ENCODE measurements around the gene HOXB5. TPM values are rescaled to one million over a fixed set of nuclear protein-coding genes. Genes with fewer than 3 reads are reported as not detected.

Gene HOXB5
- total and polyA plus RNA-seq, 8 donors = 3.3 to 37.5 (median 28.9) TPM

DNA sequence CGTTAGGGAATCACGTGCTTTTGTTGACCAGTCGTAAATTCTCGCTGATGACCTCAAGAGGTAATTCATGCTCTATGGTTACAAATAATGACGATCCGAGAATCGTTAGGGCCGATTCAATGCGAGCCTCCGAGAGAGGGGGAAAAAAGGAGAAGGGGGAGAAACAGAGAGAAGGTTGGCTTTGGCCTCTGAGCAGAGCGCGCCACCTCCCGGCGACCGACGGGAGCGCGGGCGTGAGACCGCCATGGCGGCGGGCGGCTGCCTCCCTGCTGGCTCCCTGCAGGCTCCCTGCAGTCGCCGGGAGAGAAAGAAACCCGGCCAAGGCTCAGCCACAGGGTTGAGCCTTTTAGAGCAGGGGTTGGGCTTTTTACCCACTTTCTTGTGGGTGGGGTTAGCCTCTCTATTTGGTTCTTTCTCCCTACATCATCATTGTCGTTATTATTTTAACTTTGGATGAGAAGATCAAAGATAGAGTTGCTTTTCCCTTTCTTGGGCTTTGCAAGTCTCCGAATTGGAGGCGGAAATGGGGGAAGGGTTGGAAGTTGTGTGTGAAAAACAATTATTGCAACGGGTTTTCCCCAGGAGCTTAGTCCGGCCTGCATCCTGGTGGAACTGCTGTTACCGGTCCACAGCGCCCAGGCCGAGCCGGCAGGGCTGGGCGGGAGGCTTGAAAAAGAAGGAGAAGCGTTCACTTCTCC lies 410 bp upstream of the HOXB5 start:
- intact Hi-C loops (cut with DNase I) = loop anchor here in 1 of 2 donors (5.0 to 10.0 kb wide), 2 partner anchors 102 to 249 kb away; no protein-coding TSS in a partner anchor
- Histone ChIP-seq H3K4me1 (peaks cover 12 to 36% of the 10 kb centered on the region in 2 donors), H3K27me3 (peaks cover 62 to 100% of the 10 kb centered on the region in 2 donors), H3K9me3 (no peaks in the 10 kb centered on the region), H3K27ac (peak overlapping the region; percentile 42 to 90), H3K36me3 (no peaks in the 10 kb centered on the region), H3K4me3 (no peak overlapping the region)
- DNase-seq (peak; percentile 72 to 97 (median 92)), ATAC-seq (peak; percentile 77)
- TF ChIP-seq CTCF (IDR thresholded peaks at IDR 0.05) = peak; percentile 84 to 92

GRCh38 chr17:48592577-48592976 lies 1.0 kb downstream of the HOXB5 start:
- Histone ChIP-seq H3K27me3 (peaks cover 64 to 100% of the 10 kb centered on the region in 2 donors), H3K4me3 (peak overlapping the region; percentile 25 to 32), H3K4me1 (peaks cover 12 to 35% of the 10 kb centered on the region in 2 donors), H3K9me3 (no peaks in the 10 kb centered on the region), H3K36me3 (no peaks in the 10 kb centered on the region), H3K27ac (peak overlapping the region; percentile 76 to 90)
- DNase-seq (no peak), ATAC-seq (no peak)
- TF ChIP-seq CTCF (IDR thresholded peaks at IDR 0.05) = no peak
- intact Hi-C loops (cut with DNase I) = loop anchor here in 1 of 2 donors (5.0 to 10.0 kb wide), 2 partner anchors 100 to 248 kb away; no protein-coding TSS in a partner anchor

- no peak for ATAC-seq
Observed at GRCh38 chr17:48592057-48592514, 1.5 kb downstream of the HOXB5 start.

GRCh38 chr17:48591255-48592056 lies 2.1 kb downstream of the HOXB5 start:
- Histone ChIP-seq H3K36me3 (no peaks in the 10 kb centered on the region), H3K27me3 (peaks cover 59 to 100% of the 10 kb centered on the region in 2 donors), H3K4me3 (peak overlapping the region; percentile 25 to 32), H3K27ac (peak overlapping the region; percentile 76 to 90), H3K9me3 (no peaks in the 10 kb centered on the region), H3K4me1 (peaks cover 11 to 39% of the 10 kb centered on the region in 2 donors)
- no peak for TF ChIP-seq CTCF (IDR thresholded peaks at IDR 0.05)
- peak in 1 of 4 donors; percentile 37 for DNase-seq
- ATAC-seq = no peak
- intact Hi-C loops (cut with DNase I) = loop anchor here in 1 of 2 donors (5.0 to 10.0 kb wide), 2 partner anchors 99 to 247 kb away; no protein-coding TSS in a partner anchor

More at GRCh38 chr17:48592057-48592514, 1.5 kb downstream of the HOXB5 start:
- Histone ChIP-seq H3K4me1 (peaks cover 12 to 35% of the 10 kb centered on the region in 2 donors), H3K27ac (peak overlapping the region; percentile 76 to 90), H3K4me3 (peak overlapping the region; percentile 25 to 32), H3K27me3 (peaks cover 59 to 100% of the 10 kb centered on the region in 2 donors), H3K36me3 (no peaks in the 10 kb centered on the region), H3K9me3 (no peaks in the 10 kb centered on the region)
- intact Hi-C loops (cut with DNase I) = loop anchor here in 1 of 2 donors (5.0 to 10.0 kb wide), 2 partner anchors 100 to 247 kb away; no protein-coding TSS in a partner anchor
- no peak for DNase-seq
- no peak for TF ChIP-seq CTCF (IDR thresholded peaks at IDR 0.05)

Data from left lung (tissue), 10 donors.